ENCODE measurements around the gene PKP4.

Gene PKP4

GRCh38 chr2:158685646-158686045 is 228.9 kb downstream of the PKP4 start:
- H3K4me3 ChIP-seq (ENCODE audit: low read depth, low read length): no peak overlapping the region
- TF ChIP-seq MAX (IDR thresholded peaks at IDR 0.05; ENCODE audit: low read depth, low read length) (no peak), POLR2A (IDR thresholded peaks at IDR 0.05; ENCODE audit: extremely low read depth, insufficient read length) (no peak), CTCF (IDR thresholded peaks at IDR 0.05; ENCODE audit: low read depth, low read length) (no peak), MYC (IDR thresholded peaks at IDR 0.05; ENCODE audit: low read depth, low read length) (no peak)
- DNase-seq (ENCODE audit: low read depth): no peak

GRCh38 chr2:158686210-158686691 is 229.5 kb downstream of the PKP4 start:
- no peak for DNase-seq (ENCODE audit: low read depth)
- no peak overlapping the region for H3K4me3 ChIP-seq (ENCODE audit: low read depth, low read length)

GRCh38 chr2:158687315-158687714 is 230.6 kb downstream of the PKP4 start:
- TF ChIP-seq MYC (IDR thresholded peaks at IDR 0.05; ENCODE audit: low read depth, low read length) (no peak), POLR2A (IDR thresholded peaks at IDR 0.05; ENCODE audit: extremely low read depth, insufficient read length) (no peak), CTCF (IDR thresholded peaks at IDR 0.05; ENCODE audit: low read depth, low read length) (no peak), MAX (IDR thresholded peaks at IDR 0.05; ENCODE audit: low read depth, low read length) (no peak)
- DNase-seq (ENCODE audit: low read depth): no peak
- H3K4me3 ChIP-seq (ENCODE audit: low read depth, low read length): no peak overlapping the region

More at GRCh38 chr2:158686210-158686691, 229.5 kb downstream of the PKP4 start:
- TF ChIP-seq POLR2A (IDR thresholded peaks at IDR 0.05; ENCODE audit: extremely low read depth, insufficient read length): no peak
- TF ChIP-seq MAX (IDR thresholded peaks at IDR 0.05; ENCODE audit: low read depth, low read length): no peak
- TF ChIP-seq CTCF (IDR thresholded peaks at IDR 0.05; ENCODE audit: low read depth, low read length): no peak
- TF ChIP-seq MYC (IDR thresholded peaks at IDR 0.05; ENCODE audit: low read depth, low read length): no peak

- H3K4me3 ChIP-seq (ENCODE audit: low read depth, low read length): no peak overlapping the region
- TF ChIP-seq CTCF (IDR thresholded peaks at IDR 0.05; ENCODE audit: low read depth, low read length): no peak
- no peak for TF ChIP-seq MYC (IDR thresholded peaks at IDR 0.05; ENCODE audit: low read depth, low read length)
- TF ChIP-seq MAX (IDR thresholded peaks at IDR 0.05; ENCODE audit: low read depth, low read length): no peak
- no peak for TF ChIP-seq POLR2A (IDR thresholded peaks at IDR 0.05; ENCODE audit: extremely low read depth, insufficient read length)
- peak; percentile 32 for DNase-seq (ENCODE audit: low read depth)
Observed at GRCh38 chr2:158688721-158689120, 232.0 kb downstream of the PKP4 start.

- TF ChIP-seq POLR2A (IDR thresholded peaks at IDR 0.05; ENCODE audit: extremely low read depth, insufficient read length) (no peak), MAX (IDR thresholded peaks at IDR 0.05; ENCODE audit: low read depth, low read length) (no peak), MYC (IDR thresholded peaks at IDR 0.05; ENCODE audit: low read depth, low read length) (no peak), CTCF (IDR thresholded peaks at IDR 0.05; ENCODE audit: low read depth, low read length) (no peak)
- no peak overlapping the region for H3K4me3 ChIP-seq (ENCODE audit: low read depth, low read length)
- no peak for DNase-seq (ENCODE audit: low read depth)
Observed at GRCh38 chr2:158689391-158689790, 232.6 kb downstream of the PKP4 start.
